ENCODE measurements around the gene GGT6.
"Not testable (repeated sequence)": the region's sequence is repeated elsewhere in the genome, so short reads cannot be mapped to it uniquely, and the experiment has no call there.

GGT6 gene, protein sequence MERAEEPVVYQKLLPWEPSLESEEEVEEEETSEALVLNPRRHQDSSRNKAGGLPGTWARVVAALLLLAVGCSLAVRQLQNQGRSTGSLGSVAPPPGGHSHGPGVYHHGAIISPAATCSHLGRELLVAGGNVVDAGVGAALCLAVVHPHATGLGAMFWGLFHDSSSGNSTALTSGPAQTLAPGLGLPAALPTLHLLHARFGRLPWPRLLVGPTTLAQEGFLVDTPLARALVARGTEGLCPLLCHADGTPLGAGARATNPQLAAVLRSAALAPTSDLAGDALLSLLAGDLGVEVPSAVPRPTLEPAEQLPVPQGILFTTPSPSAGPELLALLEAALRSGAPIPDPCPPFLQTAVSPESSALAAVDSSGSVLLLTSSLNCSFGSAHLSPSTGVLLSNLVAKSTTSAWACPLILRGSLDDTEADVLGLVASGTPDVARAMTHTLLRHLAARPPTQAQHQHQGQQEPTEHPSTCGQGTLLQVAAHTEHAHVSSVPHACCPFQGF

DNA sequence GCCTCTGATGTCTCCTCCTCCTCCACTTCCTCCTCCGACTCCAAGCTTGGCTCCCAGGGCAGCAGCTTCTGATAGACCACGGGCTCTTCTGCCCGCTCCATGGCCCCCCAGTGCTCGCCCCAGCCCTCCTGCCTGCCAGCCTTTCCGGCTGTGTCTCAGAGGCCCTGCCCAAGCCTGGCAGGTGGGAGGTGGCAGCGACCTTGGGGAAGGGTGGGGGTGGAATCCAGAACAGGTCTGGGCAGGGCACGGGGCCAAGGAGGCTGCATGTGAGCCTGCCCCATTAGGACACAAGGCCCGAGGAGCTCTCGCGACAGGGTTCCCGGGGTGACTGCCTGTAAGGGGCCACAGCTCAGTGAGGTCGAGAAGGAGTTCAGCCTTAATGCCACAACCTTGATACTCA, at the start of gene GGT6:
GGT6 (minus strand) TSS at position 157 of the 400 bp plus-strand sequence; CDS start at position 101, 56 bp downstream.
- Mint-ChIP-seq H3K4me3 (no peak within 1 kb of the TSS), H3K9me3 (no peaks in the 10 kb centered on the region), H3K27ac (no peak within 1 kb of the TSS), H3K36me3 (ENCODE audit: low read depth) (no peaks in the 10 kb centered on the region), H3K27me3 (no peaks in the 10 kb centered on the region), H3K4me1 (ENCODE audit: low read depth) (peaks cover 39% of the 10 kb centered on the region)

DNA sequence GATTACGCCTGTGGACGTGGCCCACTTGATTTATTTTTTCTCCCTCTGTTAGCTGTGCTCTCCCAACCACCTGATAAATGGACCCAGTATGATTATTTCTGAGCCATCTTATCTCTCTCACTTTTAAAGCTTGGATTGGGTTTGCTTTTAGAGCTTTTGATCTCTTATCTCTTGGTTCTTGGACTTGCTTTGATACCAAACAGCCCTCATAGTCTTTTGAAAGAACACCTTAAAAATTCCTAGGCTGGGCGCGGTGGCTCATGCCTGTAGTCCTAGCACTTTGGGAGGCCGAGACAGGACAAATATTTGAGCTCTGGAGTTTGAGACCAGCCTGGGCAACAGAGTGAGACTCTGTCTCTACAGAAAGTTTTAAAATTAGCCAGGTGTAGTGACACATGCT, 49.8 kb upstream of the GGT6 start:
- Mint-ChIP-seq H3K4me3 (no peak overlapping the region), H3K27ac (no peak overlapping the region), H3K27me3 (peaks cover 26% of the 10 kb centered on the region), H3K36me3 (ENCODE audit: low read depth) (no peaks in the 10 kb centered on the region), H3K4me1 (ENCODE audit: low read depth) (no peaks in the 10 kb centered on the region), H3K9me3 (no peaks in the 10 kb centered on the region)

DNA sequence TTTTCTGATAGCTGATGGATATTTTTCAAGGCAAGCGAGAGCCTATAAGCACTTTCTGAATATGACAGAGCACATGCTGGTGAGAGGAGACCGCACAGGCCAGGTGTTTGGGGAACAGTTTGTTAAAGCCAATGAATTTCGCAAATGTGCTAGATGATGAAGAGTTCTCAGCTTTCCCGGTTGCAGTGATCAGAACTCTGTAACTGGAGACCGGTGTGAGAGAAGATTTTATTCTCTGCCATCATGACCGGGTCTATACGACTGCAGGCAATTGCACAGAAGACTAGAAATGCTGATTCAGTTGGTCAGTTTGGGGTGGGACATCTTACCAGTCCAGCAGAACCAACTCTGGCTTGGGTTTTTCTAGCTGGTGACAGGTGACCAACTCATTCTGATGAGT, 49.4 kb upstream of the GGT6 start:
- no peaks in the 10 kb centered on the region for H3K4me1 Mint-ChIP-seq (ENCODE audit: low read depth)
- no peak overlapping the region for H3K4me3 Mint-ChIP-seq
- no peak overlapping the region for H3K27ac Mint-ChIP-seq
- H3K9me3 Mint-ChIP-seq: no peaks in the 10 kb centered on the region
- H3K27me3 Mint-ChIP-seq: peaks cover 26% of the 10 kb centered on the region
- H3K36me3 Mint-ChIP-seq (ENCODE audit: low read depth): no peaks in the 10 kb centered on the region

DNA sequence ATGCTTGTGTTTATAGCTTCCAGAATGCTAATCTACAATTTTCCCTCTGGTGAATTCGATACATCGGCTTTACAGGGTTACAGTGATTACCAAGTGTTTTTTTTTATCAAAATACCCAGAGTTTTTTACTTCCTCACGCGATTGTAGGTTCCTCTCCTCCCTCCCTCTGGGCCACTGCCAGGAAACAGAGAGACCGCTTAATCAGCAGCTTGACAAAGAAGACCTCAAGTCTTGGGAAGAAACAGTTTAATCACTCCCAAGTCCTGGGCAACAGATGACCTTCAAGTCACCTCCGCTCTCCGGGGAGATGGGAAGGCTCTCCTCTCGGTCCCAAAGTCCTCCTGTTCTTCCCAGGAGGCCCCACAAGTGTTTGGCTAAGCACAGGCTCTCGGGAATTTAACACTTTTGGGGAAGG, 47.4 kb upstream of the GGT6 start:
- no peaks in the 10 kb centered on the region for H3K4me1 Mint-ChIP-seq (ENCODE audit: low read depth)
- no peak overlapping the region for H3K4me3 Mint-ChIP-seq
- H3K27me3 Mint-ChIP-seq: peaks cover 23% of the 10 kb centered on the region
- H3K9me3 Mint-ChIP-seq: no peaks in the 10 kb centered on the region
- no peak overlapping the region for H3K27ac Mint-ChIP-seq
- no peaks in the 10 kb centered on the region for H3K36me3 Mint-ChIP-seq (ENCODE audit: low read depth)

DNA sequence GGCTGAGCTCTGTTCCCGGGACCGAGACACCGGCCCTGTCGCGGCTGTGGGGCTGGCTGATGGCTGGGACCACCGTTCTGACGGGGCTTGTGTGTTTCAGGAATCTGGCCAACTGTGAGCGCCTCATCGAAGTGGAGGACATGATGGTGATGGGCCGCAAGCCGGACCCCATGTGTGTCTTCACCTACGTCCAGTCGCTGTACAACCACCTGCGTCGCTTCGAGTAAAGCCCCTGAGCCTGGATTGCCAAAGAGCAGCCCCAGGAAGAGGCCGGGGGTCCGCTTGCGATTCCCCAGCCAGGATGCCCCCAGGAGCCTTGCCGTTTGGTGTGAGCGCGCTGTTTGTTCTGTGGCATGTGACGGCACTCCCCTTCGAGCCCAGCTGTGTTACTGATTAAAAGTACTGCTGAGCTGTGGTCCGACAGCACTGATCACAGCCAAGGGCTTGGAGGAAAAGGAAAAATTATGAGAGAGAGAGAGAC, 46.9 kb upstream of the GGT6 start:
- H3K27me3 Mint-ChIP-seq: peaks cover 23% of the 10 kb centered on the region
- H3K27ac Mint-ChIP-seq: no peak overlapping the region

DNA sequence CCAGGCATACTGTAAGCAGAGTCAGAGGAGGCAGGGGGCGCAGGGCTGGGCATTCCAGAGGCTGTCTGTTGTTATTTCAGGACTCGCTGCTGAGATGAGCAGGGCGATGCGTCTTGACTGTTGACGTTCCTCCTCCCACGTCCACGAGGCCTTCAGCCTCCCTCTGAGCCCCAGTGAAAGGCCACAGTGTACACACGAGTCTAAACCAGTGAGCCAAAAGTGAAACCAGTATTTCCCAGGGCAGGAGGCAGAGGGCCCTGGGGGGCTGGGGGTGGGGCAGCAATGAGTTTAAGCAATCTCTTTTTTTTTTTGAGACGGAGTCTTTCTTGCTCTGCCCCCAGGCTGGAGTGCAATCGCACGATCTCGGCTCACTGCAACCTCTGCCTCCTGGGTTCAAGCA, 45.4 kb upstream of the GGT6 start:
- Mint-ChIP-seq H3K27ac (no peak overlapping the region), H3K27me3 (peaks cover 19% of the 10 kb centered on the region), H3K4me3 (no peak overlapping the region), H3K36me3 (ENCODE audit: low read depth) (no peaks in the 10 kb centered on the region), H3K9me3 (no peaks in the 10 kb centered on the region), H3K4me1 (ENCODE audit: low read depth) (no peaks in the 10 kb centered on the region)

More for the DNA sequence above, 46.9 kb upstream of the GGT6 start:
- Mint-ChIP-seq H3K9me3 (no peaks in the 10 kb centered on the region), H3K4me1 (ENCODE audit: low read depth) (no peaks in the 10 kb centered on the region), H3K36me3 (ENCODE audit: low read depth) (no peaks in the 10 kb centered on the region), H3K4me3 (no peak overlapping the region)

DNA sequence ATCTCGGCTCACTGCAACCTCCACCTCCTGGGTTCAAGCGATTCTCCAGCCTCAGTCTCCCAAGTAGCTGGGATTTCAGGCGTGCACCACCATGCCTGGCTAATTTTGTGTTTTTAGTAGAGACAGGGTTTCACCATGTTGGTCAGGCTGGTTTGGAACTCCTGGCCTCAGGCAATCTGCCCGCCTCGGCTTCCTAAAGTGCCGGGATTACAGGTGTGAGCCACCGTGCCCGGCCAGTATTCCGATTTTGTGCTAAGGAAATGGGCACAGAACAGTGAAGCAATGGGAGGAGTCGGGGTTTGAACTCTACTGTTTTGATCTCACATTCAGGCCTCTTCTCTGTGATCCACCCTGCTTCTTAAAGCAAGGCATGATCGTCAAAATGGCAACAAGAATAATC, 44.4 kb upstream of the GGT6 start:
- H3K36me3 Mint-ChIP-seq (ENCODE audit: low read depth); H3K4me1 Mint-ChIP-seq (ENCODE audit: low read depth); H3K9me3 Mint-ChIP-seq; H3K4me3 Mint-ChIP-seq; H3K27ac Mint-ChIP-seq: not testable (repeated sequence)
- peaks cover 19% of the 10 kb centered on the region for H3K27me3 Mint-ChIP-seq

DNA sequence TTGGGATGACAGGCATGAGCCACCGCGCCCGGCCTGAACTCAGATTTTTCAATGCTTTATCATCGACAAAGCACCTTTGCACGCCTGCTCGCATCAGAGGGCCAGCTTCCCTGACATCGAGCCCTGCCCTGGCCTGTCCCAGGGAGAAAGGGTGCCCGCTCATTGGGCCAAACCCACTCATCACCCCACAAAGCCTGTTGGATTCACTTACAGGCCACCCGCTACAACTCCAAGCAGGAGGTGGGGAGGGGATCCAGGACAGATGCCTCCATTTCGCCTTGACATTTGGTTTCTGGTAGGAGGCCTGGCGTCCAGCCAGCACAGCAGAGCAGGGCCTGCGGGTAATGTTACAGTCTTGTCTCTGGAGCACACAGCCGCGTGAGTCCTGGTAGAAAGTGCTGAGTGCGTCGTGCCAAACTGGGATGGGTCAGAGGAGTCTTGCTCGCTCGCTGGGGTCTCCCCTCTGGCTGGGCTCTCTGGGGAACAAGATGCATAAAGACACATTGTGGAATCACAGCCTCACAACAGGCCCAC, 43.8 kb upstream of the GGT6 start:
- no peaks in the 10 kb centered on the region for H3K9me3 Mint-ChIP-seq
- H3K4me3 Mint-ChIP-seq: no peak overlapping the region
- no peak overlapping the region for H3K27ac Mint-ChIP-seq
- peaks cover 14% of the 10 kb centered on the region for H3K27me3 Mint-ChIP-seq
- H3K36me3 Mint-ChIP-seq (ENCODE audit: low read depth): no peaks in the 10 kb centered on the region
- no peaks in the 10 kb centered on the region for H3K4me1 Mint-ChIP-seq (ENCODE audit: low read depth)

DNA sequence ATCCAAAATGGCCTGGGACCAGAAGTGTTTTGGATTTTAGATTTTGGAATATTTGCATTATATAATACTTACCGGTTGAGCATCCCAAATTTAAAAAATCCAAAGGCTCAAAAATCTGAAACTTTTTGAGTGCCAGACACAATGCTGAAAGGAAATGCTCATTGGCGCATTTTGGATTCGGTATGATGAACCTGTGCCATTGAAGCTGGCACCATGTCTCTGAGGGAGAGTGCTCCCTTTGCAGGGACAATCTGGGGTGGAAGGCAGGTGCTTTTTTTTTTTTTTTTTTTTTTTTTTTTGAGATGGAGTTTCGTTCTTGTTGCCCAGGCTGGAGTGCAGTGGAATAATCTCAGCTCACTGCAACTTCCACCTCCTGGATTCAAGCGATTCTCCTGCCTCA, 41.7 kb upstream of the GGT6 start:
- Mint-ChIP-seq H3K36me3 (ENCODE audit: low read depth) (no peaks in the 10 kb centered on the region), H3K27me3 (no peaks in the 10 kb centered on the region), H3K4me3 (no peak overlapping the region), H3K27ac (no peak overlapping the region), H3K4me1 (ENCODE audit: low read depth) (no peaks in the 10 kb centered on the region), H3K9me3 (no peaks in the 10 kb centered on the region)

DNA sequence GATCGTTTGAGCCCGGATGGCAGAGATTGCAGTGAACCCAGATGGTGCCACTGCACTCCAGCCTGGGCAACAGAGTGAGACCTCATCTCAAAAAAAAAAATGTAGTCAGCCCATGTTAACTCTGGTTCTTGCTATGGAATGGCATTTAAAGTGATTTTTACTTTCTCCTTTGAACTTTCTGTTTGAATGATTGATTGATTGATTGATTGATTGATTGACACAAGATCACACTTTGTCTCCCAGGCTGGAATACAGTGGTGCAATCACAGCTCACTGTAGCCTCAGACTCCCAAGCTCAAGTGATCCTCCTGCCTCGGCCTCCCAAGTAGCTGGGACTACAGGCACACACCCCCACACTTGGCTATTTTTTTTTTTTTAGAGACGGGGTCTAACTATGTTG, 40.9 kb upstream of the GGT6 start:
- no peaks in the 10 kb centered on the region for H3K36me3 Mint-ChIP-seq (ENCODE audit: low read depth)
- H3K27me3 Mint-ChIP-seq: no peaks in the 10 kb centered on the region
- H3K4me3 Mint-ChIP-seq: no peak overlapping the region
- no peaks in the 10 kb centered on the region for H3K9me3 Mint-ChIP-seq
- no peaks in the 10 kb centered on the region for H3K4me1 Mint-ChIP-seq (ENCODE audit: low read depth)
- H3K27ac Mint-ChIP-seq: no peak overlapping the region

DNA sequence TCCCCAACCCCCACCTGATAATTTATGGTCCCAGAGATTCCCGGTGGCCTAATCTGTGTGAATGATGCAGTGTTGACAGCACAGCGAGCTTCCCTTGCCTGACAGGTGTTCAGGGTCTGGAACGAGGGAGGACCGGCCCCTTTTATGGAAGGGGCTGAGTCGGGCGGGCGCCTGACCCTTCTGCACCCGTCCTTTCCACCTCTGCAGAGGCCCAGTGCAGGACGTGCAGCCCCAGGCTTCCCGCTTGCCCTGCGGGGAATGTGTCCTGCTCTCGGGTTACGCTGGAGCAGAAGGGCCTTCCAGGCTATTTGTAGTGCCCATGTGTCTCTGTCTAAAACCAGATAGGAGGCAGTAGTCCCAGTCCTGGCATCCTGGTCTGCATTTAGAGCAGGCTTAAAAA, 40.2 kb upstream of the GGT6 start:
- no peaks in the 10 kb centered on the region for H3K27me3 Mint-ChIP-seq

DNA sequence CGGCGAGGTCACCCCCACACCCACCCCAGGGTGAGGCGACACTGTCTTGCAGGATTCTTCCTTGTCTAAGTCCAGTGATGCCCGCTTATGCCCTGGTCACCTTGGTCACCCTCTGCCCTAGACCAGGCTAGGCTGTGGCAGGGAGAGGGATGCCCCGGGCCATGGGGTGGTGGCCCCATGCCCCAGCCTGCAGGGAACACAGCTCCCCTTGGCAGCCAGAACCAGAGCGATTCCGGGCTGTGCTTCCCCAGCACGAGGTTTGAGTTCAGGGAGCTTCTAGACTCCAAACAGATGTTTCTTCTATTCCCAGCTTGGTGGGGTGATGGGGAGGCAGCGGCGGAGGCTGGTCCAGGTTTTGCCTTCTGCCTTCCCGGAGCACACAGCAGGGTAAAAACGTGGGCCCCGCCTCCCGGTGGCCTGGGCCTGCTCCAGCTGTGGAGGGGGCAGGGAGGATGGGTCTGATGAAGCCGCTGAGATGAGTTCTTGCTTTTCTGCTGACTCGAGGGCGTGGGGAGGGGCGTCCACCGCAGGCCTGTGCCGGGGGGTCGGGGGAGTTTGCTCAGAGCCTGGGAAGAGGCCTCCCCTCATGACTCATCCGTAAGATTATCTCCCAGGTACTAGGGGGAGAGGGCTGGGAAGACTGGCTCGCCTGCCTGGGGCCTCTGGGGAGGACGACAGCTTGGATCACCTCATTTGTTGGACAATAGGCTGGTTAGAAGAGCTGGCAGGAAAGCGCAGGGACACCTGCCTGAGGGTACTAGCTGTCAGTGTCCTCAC, 39.3 kb upstream of the GGT6 start:
- H3K36me3 Mint-ChIP-seq (ENCODE audit: low read depth): no peaks in the 10 kb centered on the region
- no peak overlapping the region for H3K4me3 Mint-ChIP-seq
- H3K9me3 Mint-ChIP-seq: no peaks in the 10 kb centered on the region
- no peak overlapping the region for H3K27ac Mint-ChIP-seq
- H3K4me1 Mint-ChIP-seq (ENCODE audit: low read depth): peaks cover 4% of the 10 kb centered on the region
- no peaks in the 10 kb centered on the region for H3K27me3 Mint-ChIP-seq

More for the DNA sequence above, 40.2 kb upstream of the GGT6 start:
- Mint-ChIP-seq H3K36me3 (ENCODE audit: low read depth) (no peaks in the 10 kb centered on the region), H3K4me1 (ENCODE audit: low read depth) (no peaks in the 10 kb centered on the region), H3K9me3 (no peaks in the 10 kb centered on the region), H3K4me3 (no peak overlapping the region), H3K27ac (no peak overlapping the region)

DNA sequence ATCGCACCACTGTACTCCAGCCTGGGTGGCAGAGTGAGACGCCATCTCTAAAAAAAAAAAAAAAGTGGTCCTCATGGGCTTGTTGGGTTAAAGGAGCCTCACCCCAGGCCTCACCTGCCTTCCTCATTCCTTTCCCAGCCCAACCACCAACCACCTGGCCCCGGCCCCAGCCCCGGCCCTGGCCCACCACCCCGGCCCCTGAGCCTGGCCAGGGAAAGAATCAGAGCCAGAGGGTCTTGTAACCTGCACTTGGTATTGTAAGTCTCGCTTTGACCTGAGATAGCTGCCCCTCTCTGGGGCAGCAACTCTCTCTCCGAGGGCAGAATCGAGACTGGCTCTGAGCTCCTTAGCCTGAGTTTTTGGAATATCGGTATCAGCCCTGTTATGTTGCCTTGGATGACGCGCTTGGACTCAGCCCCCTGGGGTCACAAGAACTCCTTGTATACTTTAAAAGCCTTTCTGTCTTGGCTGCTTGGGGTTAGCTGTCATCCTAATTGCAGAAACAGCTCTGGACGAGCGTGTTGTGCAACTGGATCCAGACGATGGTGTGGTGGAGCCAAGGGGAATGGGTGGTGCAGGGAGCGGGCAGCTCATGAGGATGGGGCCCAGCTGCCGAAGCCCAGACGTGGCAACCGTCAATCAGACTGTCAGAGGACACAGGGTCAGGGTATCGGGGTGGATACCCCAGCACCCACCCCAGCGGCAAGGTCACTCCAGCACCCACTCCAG, 38.6 kb upstream of the GGT6 start:
- H3K4me1 Mint-ChIP-seq (ENCODE audit: low read depth): peaks cover 4% of the 10 kb centered on the region
- H3K9me3 Mint-ChIP-seq: no peaks in the 10 kb centered on the region
- no peaks in the 10 kb centered on the region for H3K36me3 Mint-ChIP-seq (ENCODE audit: low read depth)
- no peak overlapping the region for H3K4me3 Mint-ChIP-seq
- H3K27ac Mint-ChIP-seq: no peak overlapping the region
- no peaks in the 10 kb centered on the region for H3K27me3 Mint-ChIP-seq

DNA sequence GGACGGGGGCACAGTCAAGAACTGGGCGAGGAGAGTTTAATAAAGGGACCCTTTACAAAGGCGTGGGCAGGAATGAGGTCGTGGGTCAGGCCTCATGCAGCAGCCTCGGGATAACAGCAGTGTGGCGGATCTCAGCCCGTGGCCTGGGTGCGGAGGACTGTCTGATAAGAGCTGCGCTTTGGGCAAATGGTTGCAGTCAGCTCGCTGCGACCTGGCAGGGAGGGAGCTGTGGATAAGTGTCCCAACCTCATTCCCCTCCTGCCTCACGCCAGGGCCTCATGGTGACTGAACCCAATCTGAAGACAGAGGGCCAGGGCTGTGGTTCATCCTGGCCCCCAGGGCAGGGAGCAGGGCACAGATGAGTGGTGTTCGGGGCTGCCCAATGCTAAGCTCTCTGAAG, 37.6 kb upstream of the GGT6 start:
- H3K4me1 Mint-ChIP-seq (ENCODE audit: low read depth): peaks cover 4% of the 10 kb centered on the region
- H3K27me3 Mint-ChIP-seq: no peaks in the 10 kb centered on the region
- H3K4me3 Mint-ChIP-seq: no peak overlapping the region
- no peak overlapping the region for H3K27ac Mint-ChIP-seq
- H3K36me3 Mint-ChIP-seq (ENCODE audit: low read depth): no peaks in the 10 kb centered on the region
- H3K9me3 Mint-ChIP-seq: no peaks in the 10 kb centered on the region

Measured in stimulated activated naive CD8-positive, alpha-beta T cell treated with anti-CD3 and anti-CD28 coated beads, Interleukin-15, Interleukin-2, amounts not matched to agents 100 ng/mL and 50 ng/mL, for 24 hours (primary cell).